ENCODE data around the gene UNC45A.
A peak's percentile ranks its signal among the peaks of the same experiment; 100 is the strongest.

UNC45A gene

DNA sequence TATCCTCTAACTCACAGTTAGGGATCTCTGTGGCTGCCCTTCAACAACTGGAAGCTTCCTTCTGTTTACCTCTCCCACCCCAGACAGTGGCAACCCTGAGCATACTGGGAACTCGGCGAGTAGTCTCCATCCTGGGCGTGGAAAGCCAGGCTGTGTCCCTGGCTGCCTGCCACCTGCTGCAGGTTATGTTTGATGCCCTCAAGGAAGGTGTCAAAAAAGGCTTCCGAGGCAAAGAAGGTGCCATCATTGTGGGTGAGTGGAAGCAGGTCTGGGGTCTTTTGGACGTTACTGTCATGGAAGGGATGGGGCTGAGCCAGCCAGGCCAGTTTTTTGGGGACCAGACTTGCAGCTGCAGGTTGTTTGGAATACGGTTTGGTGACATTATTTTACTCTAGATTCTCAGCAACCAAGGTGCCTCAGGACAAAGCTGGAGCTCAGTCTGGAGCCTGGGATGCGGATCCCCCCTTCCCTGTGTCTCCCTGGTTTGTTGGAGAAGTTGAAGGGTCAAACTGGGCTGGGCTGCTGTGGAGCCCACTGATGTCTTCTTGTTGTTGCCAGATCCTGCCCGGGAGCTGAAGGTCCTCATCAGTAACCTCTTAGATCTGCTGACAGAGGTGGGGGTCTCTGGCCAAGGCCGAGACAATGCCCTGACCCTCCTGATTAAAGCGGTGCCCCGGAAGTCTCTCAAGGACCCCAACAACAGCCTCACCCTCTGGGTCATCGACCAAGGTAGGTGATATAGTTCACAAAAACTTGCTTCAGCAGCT lies 7.5 kb downstream of the UNC45A start:
- no peak for DNase-seq (ENCODE audit: low spot score)

GRCh38 chr15:90945091-90945490 lies 10.0 kb downstream of the UNC45A start:
- no peak for DNase-seq (ENCODE audit: low spot score)

DNA sequence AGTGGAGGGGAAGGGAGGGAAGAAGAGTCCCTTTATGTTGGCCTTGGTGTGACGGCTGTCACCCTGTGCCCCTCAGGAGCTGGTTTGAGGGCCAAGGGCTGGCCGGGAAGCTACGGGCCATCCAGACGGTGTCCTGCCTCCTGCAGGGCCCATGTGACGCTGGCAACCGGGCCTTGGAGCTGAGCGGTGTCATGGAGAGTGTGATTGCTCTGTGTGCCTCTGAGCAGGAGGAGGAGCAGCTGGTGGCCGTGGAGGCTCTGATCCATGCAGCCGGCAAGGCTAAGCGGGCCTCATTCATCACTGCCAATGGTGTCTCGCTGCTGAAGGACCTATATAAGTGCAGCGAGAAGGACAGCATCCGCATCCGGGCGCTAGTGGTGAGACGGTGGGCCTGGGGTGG lies 11.5 kb downstream of the UNC45A start:
- DNase-seq (ENCODE audit: low spot score) = no peak

GRCh38 chr15:90946941-90947576 lies 12.0 kb downstream of the UNC45A start:
- no peak for DNase-seq (ENCODE audit: low spot score)

- no peak for DNase-seq (ENCODE audit: low spot score)
These were observed 12.7 kb downstream of the UNC45A start for GRCh38 chr15:90947577-90948357.

DNA sequence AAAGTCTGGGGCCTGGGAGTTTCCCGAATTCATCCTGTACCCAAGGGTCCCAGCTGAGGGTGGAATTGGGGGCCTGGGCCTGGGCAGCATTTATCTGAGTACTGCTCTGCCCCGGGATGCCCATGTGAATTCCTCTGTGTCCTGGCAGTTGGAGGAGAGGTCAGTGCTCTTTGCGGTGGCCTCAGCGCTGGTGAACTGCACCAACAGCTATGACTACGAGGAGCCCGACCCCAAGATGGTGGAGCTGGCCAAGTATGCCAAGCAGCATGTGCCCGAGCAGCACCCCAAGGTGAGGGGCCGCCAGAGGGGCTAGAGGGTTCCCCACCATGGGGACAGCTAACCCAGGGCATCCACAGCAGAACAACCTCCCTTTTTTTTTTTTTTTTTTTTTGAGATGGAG lies 13.4 kb downstream of the UNC45A start:
- no peak for DNase-seq (ENCODE audit: low spot score)

DNA sequence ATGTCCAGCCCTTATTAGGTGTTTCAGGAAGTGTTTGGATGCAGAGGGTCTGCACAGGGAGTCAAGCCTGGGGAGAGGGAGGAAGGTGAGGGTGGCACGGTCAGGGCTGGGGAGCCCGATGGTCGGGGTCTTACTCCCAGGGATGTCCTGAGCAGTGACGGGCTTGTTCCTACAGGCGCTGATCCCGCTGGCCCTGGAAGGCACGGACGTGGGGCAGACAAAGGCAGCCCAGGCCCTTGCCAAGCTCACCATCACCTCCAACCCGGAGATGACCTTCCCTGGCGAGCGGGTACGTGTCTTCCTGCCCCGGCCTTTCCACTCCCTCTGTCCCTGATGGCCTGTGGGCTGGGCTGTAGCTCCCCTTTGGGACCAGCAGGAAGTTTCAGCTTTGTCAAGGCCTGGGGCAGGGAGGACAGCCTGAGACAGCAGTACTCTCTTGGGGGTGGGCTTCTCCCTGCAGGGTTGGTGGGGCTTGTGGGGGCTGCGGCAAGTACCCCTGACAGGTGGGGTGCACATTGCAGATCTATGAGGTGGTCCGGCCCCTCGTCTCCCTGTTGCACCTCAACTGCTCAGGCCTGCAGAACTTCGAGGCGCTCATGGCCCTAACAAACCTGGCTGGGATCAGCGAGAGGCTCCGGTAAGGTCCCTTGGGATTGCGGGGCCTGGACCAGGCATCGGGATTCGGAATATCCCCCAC lies 15.0 kb downstream of the UNC45A start:
- no peak for DNase-seq (ENCODE audit: low spot score)

DNA sequence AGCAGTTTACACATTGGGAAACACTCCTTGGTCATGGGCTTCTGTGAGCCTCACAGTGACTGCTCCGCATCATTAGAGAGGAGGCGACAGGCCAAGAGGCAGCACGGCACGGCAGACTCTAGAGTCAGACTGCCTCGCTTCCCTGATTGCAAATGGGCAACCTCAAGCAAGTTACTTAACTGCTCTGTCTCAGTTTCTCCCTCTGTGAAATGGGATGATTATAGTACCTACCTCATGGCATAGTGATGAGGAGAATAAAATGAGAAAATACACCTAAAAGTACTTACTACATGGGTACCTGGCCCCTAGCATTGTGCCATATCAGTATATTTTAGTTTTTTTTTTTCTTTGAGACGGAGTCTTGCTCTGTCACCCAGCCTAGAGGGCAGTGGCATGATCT lies 15.6 kb downstream of the UNC45A start:
- no peak for DNase-seq (ENCODE audit: low spot score)

DNA sequence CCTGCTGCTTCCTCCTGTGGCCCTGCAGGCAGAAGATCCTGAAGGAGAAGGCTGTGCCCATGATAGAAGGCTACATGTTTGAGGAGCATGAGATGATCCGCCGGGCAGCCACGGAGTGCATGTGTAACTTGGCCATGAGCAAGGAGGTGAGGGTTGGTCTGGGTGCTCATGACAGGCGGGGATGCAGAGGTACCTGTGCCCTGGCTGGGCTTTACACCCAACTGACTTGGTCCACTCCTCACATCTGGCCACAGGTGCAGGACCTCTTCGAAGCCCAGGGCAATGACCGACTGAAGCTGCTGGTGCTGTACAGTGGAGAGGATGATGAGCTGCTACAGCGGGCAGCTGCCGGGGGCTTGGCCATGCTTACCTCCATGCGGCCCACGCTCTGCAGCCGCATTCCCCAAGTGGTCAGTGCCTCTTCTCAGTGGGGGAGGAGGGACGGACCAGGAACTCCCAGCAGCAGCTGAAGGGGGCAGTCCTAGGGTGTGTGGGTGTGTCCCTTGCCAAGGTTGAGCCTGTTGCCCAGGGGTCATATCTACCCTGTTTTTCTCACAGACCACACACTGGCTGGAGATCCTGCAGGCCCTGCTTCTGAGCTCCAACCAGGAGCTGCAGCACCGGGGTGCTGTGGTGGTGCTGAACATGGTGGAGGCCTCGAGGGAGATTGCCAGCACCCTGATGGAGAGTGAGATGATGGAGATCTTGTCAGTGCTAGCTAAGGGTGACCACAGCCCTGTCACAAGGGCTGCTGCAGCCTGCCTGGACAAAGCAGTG lies 18.0 kb downstream of the UNC45A start:
- no peak for DNase-seq (ENCODE audit: low spot score)

DNA sequence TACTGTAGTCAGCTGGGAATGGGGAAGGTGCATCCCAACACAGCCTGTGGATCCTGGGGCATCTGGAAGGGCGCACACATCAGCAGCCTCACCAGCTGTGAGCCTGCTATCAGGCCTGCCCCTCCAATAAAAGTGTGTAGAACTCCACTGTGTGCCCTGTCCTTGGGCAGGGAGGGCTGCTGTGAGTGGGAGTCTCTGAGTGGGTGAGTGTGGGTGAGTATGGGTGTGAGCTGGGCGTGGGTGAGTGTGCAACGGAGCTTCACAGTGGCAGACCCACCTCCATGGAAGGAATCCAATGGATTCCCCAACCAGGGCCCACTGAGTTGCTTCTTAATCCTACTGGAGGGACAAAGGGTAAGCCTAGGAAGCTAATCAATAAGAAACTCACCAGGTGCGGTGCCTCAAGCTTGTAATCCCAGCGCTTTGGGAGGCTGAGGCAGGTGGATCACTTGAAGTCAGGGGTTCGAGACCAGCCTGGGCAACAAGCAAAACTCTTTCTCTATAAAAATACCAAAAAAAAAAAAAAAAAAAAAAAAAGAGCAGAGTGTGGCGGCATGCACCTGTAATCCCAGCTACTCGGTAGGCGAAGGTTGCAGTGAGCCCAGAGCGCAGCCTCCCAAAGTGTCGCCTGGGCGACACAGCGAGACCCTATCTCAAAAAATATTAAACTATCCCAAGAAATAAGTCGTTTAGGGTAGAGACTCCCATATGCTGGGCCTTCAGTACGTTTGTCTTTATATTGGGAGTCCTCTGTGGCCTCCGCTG lies 19.0 kb downstream of the UNC45A start:
- no peak for DNase-seq (ENCODE audit: low spot score)

GRCh38 chr15:90954712-90955623 lies 19.9 kb downstream of the UNC45A start, which contains the start of gene RCCD1:
RCCD1 (plus strand) TSS chr15:90954884; CDS start chr15:90956735, 1,851 bp downstream.
- peak; percentile 100 for DNase-seq (ENCODE audit: low spot score)

GRCh38 chr15:90955624-90956273 lies 20.7 kb downstream of the UNC45A start:
- peak; percentile 69 for DNase-seq (ENCODE audit: low spot score)

- peak; percentile 98 for DNase-seq (ENCODE audit: low spot score)
These were observed 21.4 kb downstream of the UNC45A start for GRCh38 chr15:90956274-90957030.

- no peak for DNase-seq (ENCODE audit: low spot score)
These were observed 22.1 kb downstream of the UNC45A start for GRCh38 chr15:90957031-90957790.

DNA sequence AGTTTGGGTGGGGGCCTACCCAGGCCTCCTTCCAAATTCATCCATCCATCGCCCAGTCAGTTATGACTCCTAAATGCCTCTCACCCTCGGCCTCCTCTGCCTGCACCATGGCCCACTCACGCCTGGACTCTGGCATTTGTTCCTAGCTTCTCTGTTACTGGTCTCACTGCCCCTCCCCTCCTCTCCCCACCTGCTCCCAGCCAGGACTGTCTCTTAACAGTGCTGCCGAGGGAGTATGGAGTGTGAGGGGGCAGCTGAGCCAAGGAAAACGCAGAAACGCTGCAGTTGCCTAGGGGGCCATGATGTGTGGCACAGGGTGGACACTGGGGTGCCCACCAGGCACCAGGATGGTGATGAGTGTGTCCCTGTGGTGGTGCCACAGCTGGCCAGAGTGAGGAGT lies 22.7 kb downstream of the UNC45A start:
- DNase-seq (ENCODE audit: low spot score) = no peak

GRCh38 chr15:90959028-90959595 lies 24.0 kb downstream of the UNC45A start:
- no peak for DNase-seq (ENCODE audit: low spot score)

DNA sequence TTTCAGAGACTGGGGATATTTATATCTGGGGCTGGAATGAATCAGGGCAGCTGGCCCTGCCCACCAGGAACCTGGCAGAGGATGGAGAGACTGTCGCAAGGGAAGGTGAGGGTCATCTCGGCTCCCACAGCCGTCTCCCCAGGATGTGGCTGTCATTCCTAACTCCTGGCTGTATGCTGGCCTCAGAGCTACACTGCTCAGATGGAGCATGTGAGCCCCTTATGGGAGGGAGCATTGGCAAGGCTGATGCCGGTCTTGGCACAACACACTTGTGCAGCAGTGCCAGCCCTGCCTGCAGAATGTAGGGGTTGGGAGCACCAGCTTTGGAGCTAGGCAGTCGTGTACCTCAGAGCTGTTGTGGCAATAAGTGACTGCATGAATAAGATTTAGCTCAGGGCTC lies 24.8 kb downstream of the UNC45A start:
- DNase-seq (ENCODE audit: low spot score) = no peak
